A549 treated with AZD9567 at 1 μM for 4 hours (cell line): ENCODE data around the gene TMEM18. TPM values are rescaled to one million over a fixed set of nuclear protein-coding genes. Genes with fewer than 3 reads are reported as not detected.

Source experiments
- total RNA-seq: library from RNA; stranded (reverse); fragments of 200-300 nt; extraction: Qiagen RNA extraction; gene quantifications from 5 replicates; pipeline ENCODE4 v1.2.3, GENCODE V29; 2022; ENCODE audit not compliant: insufficient read depth

TMEM18 gene
- 39.0 to 49.9 TPM (median 45.0 TPM) in 5 replicates for total RNA-seq

DNA sequence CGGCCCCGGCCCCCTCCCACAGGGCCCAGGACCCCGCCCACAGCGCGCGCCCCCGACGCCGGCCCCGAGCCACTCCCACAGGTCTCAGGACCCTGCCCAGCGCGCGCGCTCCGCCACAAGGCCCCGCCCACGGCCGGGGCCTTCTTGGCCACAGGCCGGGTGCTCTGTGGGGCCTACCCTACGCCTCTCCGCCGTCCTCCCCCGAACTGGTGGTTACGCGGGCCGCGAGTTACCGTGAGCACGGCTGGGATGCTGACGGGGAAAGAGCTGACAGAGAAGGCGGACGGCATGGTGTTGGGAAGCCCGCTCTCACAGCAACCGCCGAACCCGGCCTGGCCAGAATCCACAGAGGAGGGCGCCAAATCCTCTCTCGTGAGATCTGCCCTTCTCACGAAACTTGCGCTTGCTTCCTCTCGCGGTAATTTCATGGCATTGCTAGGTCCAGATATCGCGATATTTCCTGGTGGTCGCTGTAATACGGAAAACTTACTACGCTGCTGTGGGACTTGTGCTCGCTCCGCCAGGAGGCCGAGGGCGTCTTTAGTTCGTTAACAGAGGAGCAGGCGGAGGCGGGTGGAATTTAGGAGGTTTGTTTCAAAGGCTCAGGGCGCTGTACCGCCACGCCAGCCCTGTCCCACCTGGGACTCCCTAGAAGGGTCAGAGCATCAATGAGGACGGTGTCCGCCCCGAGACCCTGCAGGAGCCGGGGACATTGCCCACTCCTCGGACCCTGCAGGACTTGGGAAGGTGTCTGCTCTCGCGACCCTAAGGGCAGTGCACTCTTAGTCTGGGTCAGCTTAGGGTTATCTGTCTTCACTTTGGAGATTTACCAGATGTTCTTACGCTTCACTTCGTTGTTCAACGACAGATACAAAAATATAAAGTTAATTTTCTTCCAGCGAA is at the start of gene TMEM18:
Gene TMEM18, minus strand, starts transcription at position 351 of the 903 bp plus-strand sequence. Its CDS starts 61 bp downstream, at position 290.

